Measurements from ENCODE around the gene CNNM4. TPM values are rescaled to one million over a fixed set of nuclear protein-coding genes. Genes with fewer than 3 reads are reported as not detected.
"Not testable (repeated sequence)": the region's sequence is repeated elsewhere in the genome, so short reads cannot be mapped to it uniquely, and the experiment has no call there.

The CNNM4 gene
- total RNA-seq, 1 experiment from 2014 or later = 28.3 TPM

DNA sequence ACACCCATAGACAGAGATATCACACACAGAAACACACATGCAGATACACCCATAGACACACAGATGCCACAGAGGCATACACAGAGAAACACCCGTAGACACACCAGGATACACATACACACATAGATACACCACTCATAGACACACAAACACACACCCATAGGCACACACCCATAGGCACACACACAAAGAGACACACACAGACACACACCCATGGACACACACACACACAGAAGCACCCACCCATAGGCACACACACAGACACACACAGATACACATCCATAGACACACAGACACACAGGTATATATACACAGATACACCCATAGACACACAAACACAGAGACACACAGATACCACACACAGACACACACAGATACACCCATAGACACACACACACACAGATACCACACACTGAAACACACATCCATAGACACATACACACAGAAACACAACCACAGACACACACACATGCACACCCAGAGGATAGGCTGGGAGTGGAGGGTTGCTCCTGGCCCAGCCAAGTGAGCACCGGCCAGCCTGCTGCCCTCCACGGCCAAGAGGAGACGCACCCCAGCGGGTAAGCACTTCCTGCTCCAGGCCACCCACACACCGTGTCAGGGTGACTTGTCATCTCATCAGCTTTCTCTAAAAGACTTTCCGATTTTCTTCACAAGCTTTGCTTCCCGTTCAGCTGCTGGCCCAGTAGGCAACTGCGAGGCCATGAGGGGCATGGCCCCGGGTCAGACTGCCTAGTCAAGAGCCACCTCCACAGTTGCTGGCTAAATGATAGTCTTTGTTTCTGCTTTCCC, 41.3 kb downstream of the CNNM4 start:
- Histone ChIP-seq H3K4me1 (no peaks in the 10 kb centered on the region), H3K27me3 (replicated peaks; ENCODE audit: control insufficient read depth, insufficient read depth, low read length) (no peaks in the 10 kb centered on the region), H3K9me3 (no peaks in the 10 kb centered on the region), H3K36me3 (ENCODE audit: control insufficient read depth, insufficient read depth, low read length) (peaks cover 10% of the 10 kb centered on the region), H3K4me3 (ENCODE audit: low read depth, low read length) (no peak overlapping the region)
- Mint-ChIP-seq H3K36me3 (ENCODE audit: insufficient read depth, unreplicated experiment) (no peaks in the 10 kb centered on the region), H3K27ac (ENCODE audit: unreplicated experiment) (no peak overlapping the region), H3K9me3 (ENCODE audit: unreplicated experiment) (no peaks in the 10 kb centered on the region), H3K27me3 (ENCODE audit: insufficient read depth, unreplicated experiment) (no peaks in the 10 kb centered on the region), H3K4me3 (ENCODE audit: unreplicated experiment) (no peak overlapping the region), H3K4me1 (ENCODE audit: low read depth, unreplicated experiment) (peaks cover 6% of the 10 kb centered on the region)
- intact Hi-C loops (cut with micrococcal nuclease; ENCODE audit: unreplicated experiment) = loop anchor here (5.0 kb wide), 2 partner anchors 40 to 200 kb away; partner anchors contain the start of gene CNNM4
- DNase-seq = no peak
- BruUV-seq (replicated peaks) = TSS peak; percentile 39
- TF ChIP-seq, protein P1, sequence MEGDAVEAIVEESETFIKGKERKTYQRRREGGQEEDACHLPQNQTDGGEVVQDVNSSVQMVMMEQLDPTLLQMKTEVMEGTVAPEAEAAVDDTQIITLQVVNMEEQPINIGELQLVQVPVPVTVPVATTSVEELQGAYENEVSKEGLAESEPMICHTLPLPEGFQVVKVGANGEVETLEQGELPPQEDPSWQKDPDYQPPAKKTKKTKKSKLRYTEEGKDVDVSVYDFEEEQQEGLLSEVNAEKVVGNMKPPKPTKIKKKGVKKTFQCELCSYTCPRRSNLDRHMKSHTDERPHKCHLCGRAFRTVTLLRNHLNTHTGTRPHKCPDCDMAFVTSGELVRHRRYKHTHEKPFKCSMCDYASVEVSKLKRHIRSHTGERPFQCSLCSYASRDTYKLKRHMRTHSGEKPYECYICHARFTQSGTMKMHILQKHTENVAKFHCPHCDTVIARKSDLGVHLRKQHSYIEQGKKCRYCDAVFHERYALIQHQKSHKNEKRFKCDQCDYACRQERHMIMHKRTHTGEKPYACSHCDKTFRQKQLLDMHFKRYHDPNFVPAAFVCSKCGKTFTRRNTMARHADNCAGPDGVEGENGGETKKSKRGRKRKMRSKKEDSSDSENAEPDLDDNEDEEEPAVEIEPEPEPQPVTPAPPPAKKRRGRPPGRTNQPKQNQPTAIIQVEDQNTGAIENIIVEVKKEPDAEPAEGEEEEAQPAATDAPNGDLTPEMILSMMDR (IDR thresholded peaks at IDR 0.05; ENCODE audit: insufficient read depth in 1 of 2, low read depth in 1 of 2, low read length in 1 of 2, severe bottlenecking in 1 of 2, unreplicated experiment in 1 of 2) = no peak
- ChIA-PET CTCF (no interaction called here), POLR2A (no interaction called here)

DNA sequence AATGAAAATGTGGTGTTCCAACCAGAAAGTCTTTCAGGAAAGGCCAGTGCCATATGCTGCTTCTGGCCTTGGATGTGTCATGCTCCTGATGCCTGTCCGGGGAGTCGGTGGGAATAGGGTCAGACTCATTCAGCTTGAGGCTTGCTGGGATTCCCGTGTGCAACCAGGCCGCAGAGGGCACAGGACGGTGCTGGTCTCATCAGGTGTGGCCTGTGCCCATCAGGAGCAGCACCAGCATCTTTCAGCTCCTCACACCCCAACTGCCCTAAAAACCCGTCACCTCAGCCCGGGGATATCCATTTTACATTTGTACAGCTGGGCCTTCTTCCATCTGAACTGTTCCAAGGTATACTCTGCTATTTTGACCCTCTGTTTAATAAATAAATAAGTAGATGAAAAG, 42.0 kb downstream of the CNNM4 start:
- Mint-ChIP-seq H3K36me3 (ENCODE audit: insufficient read depth, unreplicated experiment) (no peaks in the 10 kb centered on the region), H3K27ac (ENCODE audit: unreplicated experiment) (no peak overlapping the region), H3K4me3 (ENCODE audit: unreplicated experiment) (no peak overlapping the region), H3K9me3 (ENCODE audit: unreplicated experiment) (no peaks in the 10 kb centered on the region), H3K27me3 (ENCODE audit: insufficient read depth, unreplicated experiment) (no peaks in the 10 kb centered on the region), H3K4me1 (ENCODE audit: low read depth, unreplicated experiment) (peaks cover 6% of the 10 kb centered on the region)
- H3K27me3 ChIP-seq (replicated peaks; ENCODE audit: control insufficient read depth, insufficient read depth, low read length) = no peaks in the 10 kb centered on the region
- no TSS peak for BruUV-seq (replicated peaks)
- TF ChIP-seq, protein P1 (IDR thresholded peaks at IDR 0.05; ENCODE audit: insufficient read depth in 1 of 2, low read depth in 1 of 2, low read length in 1 of 2, severe bottlenecking in 1 of 2, unreplicated experiment in 1 of 2) = no peak
- H3K4me1 ChIP-seq = no peaks in the 10 kb centered on the region
- H3K4me3 ChIP-seq (ENCODE audit: low read depth, low read length) = no peak overlapping the region
- CTCF ChIA-PET = no interaction called here
- no peak for DNase-seq
- peaks cover 10% of the 10 kb centered on the region for H3K36me3 ChIP-seq (ENCODE audit: control insufficient read depth, insufficient read depth, low read length)
- intact Hi-C loops (cut with micrococcal nuclease; ENCODE audit: unreplicated experiment) = loop anchor here (5.0 kb wide), 2 partner anchors 40 to 200 kb away; partner anchors contain the start of gene CNNM4
- H3K9me3 ChIP-seq = no peaks in the 10 kb centered on the region
- POLR2A ChIA-PET = no interaction called here

DNA sequence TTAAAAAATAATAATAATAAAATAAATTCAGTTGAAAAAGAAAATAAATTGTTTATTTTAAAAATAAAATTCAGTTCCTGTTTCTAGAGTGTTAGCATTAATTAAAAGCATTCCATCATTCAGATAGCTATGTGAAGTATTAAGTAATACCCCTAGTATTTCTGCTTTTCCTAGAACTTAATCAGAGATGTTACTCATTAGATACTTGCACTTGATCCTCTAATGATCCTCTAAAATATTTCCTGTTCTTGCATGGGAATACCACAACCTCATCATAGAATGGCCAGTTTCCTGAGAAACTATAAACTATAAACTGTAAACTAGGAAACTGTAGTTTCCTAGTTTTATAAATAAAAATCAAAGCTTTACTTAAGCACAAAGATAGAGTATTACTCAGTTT, 44.3 kb downstream of the CNNM4 start:
- CTCF ChIA-PET = no interaction called here
- Histone ChIP-seq H3K27me3 (replicated peaks; ENCODE audit: control insufficient read depth, insufficient read depth, low read length) (no peaks in the 10 kb centered on the region), H3K4me3 (ENCODE audit: low read depth, low read length) (no peak overlapping the region), H3K4me1 (no peaks in the 10 kb centered on the region), H3K36me3 (ENCODE audit: control insufficient read depth, insufficient read depth, low read length) (peaks cover 13% of the 10 kb centered on the region), H3K9me3 (no peaks in the 10 kb centered on the region)
- TF ChIP-seq, protein P1 (IDR thresholded peaks at IDR 0.05; ENCODE audit: insufficient read depth in 1 of 2, low read depth in 1 of 2, low read length in 1 of 2, severe bottlenecking in 1 of 2, unreplicated experiment in 1 of 2) = no peak
- no peak for DNase-seq
- no peak overlapping the region for H3K4me3 Mint-ChIP-seq (ENCODE audit: unreplicated experiment)
- intact Hi-C loops (cut with micrococcal nuclease; ENCODE audit: unreplicated experiment) = loop anchor here (5.0 kb wide), 2 partner anchors 43 to 203 kb away; partner anchors contain the start of gene CNNM4
- POLR2A ChIA-PET = no interaction called here
- H3K36me3 Mint-ChIP-seq (ENCODE audit: insufficient read depth, unreplicated experiment) = no peaks in the 10 kb centered on the region
- no TSS peak for BruUV-seq (replicated peaks)
- H3K9me3 Mint-ChIP-seq (ENCODE audit: unreplicated experiment) = no peaks in the 10 kb centered on the region
- H3K27ac Mint-ChIP-seq (ENCODE audit: unreplicated experiment) = no peak overlapping the region
- no peaks in the 10 kb centered on the region for H3K27me3 Mint-ChIP-seq (ENCODE audit: insufficient read depth, unreplicated experiment)
- peaks cover 6% of the 10 kb centered on the region for H3K4me1 Mint-ChIP-seq (ENCODE audit: low read depth, unreplicated experiment)

DNA sequence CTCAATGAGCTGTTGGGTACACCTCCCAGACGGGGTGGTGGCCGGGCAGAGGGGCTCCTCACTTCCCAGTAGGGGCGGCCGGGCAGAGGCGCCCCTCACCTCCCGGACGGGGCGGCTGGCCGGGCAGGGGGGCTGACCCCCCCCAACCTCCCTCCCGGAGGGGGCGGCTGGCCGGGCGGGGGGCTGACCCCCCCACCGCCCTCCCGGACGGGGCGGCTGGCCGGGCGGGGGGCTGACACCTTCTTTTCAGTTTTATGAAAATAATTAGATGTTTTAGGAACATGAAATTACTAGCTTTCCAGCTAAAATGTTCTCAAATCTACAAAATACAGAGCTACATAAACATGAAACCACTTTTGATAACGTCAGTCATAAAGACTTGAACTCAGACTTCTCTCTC, 45.2 kb downstream of the CNNM4 start:
- H3K4me3 ChIP-seq (ENCODE audit: low read depth, low read length); H3K9me3 ChIP-seq; DNase-seq; H3K27me3 ChIP-seq (replicated peaks; ENCODE audit: control insufficient read depth, insufficient read depth, low read length); H3K27me3 Mint-ChIP-seq (ENCODE audit: insufficient read depth, unreplicated experiment); H3K4me1 Mint-ChIP-seq (ENCODE audit: low read depth, unreplicated experiment); H3K36me3 Mint-ChIP-seq (ENCODE audit: insufficient read depth, unreplicated experiment); H3K27ac Mint-ChIP-seq (ENCODE audit: unreplicated experiment); H3K36me3 ChIP-seq (ENCODE audit: control insufficient read depth, insufficient read depth, low read length); POLR2A ChIA-PET; H3K9me3 Mint-ChIP-seq (ENCODE audit: unreplicated experiment); BruUV-seq (replicated peaks); H3K4me1 ChIP-seq; intact Hi-C loops (cut with micrococcal nuclease; ENCODE audit: unreplicated experiment); H3K4me3 Mint-ChIP-seq (ENCODE audit: unreplicated experiment): not testable (repeated sequence)
- CTCF ChIA-PET = interaction anchor here (0.6 kb wide), 1 partner anchor 9 kb away, joined by 4 read pairs; no protein-coding TSS in a partner anchor
